Gastrocnemius medialis (tissue), 4 donors: Measurements from ENCODE around the gene WDR45B.

Experiments
- POLR2A ChIP-seq, 2 donors: fragments of 450-650 bp; IDR thresholded peaks; one replicate each; pipeline ENCODE4 v1.6.1; 2017; ENCODE audit warnings: antibody characterized with exemption in 2 of 2, mild to moderate bottlenecking in 2 of 2, moderate library complexity in 2 of 2
- TF ChIP-seq, protein P1 (sequence below), 5 experiments: fragments of 450-650 bp in 3 of 5; fragments of 200-600 bp in 2 of 5; sonication (generic) in 2 of 5; IDR thresholded peaks in 4 of 5; conservative IDR thresholded peaks in 1 of 5; 1 replicate in 4 of 5; 2 replicates in 1 of 5; pipeline ENCODE4 v1.5.1; 2016 to 2019; ENCODE audit warnings: antibody characterized with exemption in 5 of 5, mild to moderate bottlenecking in 3 of 5, moderate library complexity in 3 of 5

DNA sequence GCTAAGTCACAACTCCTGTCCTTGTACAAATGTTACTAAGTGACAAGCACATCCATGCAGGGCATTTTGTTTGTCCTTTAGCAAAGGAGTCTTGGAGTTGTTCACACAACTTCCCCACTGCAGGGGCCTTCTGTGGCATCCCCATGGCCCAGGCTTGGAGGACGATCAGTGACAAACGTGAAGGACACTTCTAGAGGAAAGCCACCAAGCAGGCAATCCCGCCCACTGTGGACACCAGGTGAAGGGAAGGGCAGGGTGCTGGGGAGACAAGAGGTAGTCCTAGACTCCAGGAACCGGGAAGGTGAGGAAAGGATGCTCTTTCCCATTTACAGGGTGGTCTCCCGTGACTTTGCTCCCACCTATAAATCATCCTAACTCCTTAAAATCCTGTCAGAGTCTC lies 4.1 kb downstream of the WDR45B start:
- TF ChIP-seq, protein P1, sequence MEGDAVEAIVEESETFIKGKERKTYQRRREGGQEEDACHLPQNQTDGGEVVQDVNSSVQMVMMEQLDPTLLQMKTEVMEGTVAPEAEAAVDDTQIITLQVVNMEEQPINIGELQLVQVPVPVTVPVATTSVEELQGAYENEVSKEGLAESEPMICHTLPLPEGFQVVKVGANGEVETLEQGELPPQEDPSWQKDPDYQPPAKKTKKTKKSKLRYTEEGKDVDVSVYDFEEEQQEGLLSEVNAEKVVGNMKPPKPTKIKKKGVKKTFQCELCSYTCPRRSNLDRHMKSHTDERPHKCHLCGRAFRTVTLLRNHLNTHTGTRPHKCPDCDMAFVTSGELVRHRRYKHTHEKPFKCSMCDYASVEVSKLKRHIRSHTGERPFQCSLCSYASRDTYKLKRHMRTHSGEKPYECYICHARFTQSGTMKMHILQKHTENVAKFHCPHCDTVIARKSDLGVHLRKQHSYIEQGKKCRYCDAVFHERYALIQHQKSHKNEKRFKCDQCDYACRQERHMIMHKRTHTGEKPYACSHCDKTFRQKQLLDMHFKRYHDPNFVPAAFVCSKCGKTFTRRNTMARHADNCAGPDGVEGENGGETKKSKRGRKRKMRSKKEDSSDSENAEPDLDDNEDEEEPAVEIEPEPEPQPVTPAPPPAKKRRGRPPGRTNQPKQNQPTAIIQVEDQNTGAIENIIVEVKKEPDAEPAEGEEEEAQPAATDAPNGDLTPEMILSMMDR (IDR thresholded peaks at IDR 0.05 in 4 of 5, conservative IDR thresholded peaks at IDR 0.05 in 1 of 5) = no peak
- TF ChIP-seq POLR2A (IDR thresholded peaks at IDR 0.05) = no peak
